GM12801 (cell line): ENCODE results near the gene BDKRB1.

Source experiments
- CTCF ChIP-seq: IDR thresholded peaks from one replicate; pipeline ENCODE4 v1.5.1; 2011; ENCODE audit warnings: control low read depth; ENCODE audit not compliant: insufficient read length; ENCODE audit errors: extremely low read depth

Gene BDKRB1

DNA sequence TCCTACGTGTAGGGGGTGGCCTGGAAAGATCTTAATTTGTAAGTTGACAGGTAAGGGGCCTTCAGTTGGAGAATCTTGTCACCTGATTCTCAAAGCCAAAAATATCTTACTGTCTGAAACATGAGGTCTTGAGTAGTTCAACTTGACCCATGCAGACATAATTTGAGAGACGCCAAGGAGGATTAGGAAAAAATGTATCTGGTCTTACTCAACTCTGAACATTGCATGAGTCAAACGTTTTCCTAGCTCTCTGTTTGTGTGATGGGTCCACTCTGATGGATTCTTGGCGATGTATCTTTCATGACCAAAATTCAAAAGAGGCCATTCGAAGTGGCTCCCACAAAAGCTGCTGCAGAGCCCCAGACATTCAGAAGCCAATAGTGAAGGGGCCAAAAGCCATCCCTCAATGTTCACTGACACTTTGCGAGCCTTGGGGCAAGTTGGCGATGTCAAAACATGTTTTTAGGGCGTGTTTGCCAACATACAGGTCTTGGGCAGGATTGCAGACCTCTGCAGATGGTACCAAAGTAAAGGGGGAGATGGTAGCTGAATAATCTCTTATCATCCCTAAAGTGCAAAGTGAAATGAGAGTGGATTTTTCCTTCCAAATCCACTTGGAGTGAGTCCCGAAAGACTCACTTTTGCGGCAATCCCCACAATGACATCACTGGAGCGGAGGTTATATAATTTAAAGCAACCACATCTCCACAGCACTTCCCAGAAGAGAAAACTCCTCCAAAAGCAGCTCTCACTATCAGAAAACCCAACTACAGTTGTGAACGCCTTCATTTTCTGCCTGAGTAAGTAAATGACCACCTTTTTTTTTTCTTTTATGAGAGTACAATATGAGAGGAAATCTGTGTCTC, at the start of gene BDKRB1:
Gene BDKRB1 (plus strand): TSS at position 710 of the 866 bp plus-strand sequence. CDS start 7,473 bp downstream, outside the sequence.
- no peak for TF ChIP-seq CTCF

- TF ChIP-seq CTCF = no peak
These were observed 49.5 kb upstream of the BDKRB1 start for GRCh38 chr14:96206461-96206860.

DNA sequence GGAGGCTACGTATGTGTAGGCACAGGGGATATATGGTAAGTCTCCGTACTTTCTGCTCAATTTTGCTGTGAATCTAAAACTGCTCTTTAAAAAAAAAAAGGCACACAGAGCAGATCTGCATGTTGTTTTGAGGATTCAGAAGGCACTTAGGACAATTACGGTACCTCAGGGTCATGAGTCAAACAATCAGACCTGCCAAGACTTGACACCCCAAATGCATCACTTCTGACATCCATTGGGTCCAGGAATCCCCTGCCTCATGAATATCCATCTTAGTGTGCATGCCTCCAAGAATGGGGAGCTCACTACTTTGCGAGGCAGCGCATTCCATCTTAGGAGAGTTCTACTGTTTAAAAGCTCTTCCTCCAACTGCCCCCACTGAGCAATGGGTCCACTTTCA, 48.3 kb upstream of the BDKRB1 start:
- TF ChIP-seq CTCF = no peak

- TF ChIP-seq CTCF = no peak
These were observed 47.3 kb upstream of the BDKRB1 start for GRCh38 chr14:96208739-96209138.

DNA sequence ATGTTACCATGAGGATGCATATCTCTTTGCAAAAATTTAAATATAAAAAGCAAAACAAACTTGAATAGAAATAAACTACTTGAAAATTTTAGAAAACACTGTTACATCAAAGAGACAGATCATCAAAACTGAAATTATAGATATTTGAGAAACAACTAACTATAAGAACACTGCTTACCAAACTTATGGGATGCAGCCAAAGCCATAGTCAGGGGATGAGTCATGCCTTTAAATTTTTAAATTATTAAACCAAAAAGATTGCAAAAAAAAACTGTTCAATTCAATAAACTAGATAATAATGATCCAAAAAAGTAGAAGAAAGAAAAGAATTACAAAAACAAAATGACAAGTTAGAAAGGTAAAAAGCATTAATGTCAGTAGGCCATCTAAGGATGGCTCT, 43.9 kb upstream of the BDKRB1 start:
- no peak for TF ChIP-seq CTCF

DNA sequence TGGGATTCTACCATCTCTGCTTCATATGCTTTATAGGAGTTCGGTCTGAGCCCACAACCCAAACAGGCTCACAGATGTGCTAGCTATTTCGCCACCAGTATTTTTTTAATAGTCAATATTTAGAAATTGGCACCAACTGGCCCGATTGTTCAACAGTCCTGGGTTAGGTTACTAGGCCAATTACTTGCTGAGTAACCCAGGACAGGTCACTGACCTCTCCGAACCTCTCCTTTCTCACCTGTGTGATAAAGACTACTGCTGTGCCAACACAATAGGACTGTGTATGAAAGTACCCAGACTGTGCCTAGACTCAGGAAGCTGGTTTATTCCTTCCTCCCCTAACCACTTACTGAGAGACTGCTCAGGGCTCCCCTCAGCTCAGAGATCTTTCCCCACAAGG, 43.1 kb upstream of the BDKRB1 start:
- TF ChIP-seq CTCF = no peak

DNA sequence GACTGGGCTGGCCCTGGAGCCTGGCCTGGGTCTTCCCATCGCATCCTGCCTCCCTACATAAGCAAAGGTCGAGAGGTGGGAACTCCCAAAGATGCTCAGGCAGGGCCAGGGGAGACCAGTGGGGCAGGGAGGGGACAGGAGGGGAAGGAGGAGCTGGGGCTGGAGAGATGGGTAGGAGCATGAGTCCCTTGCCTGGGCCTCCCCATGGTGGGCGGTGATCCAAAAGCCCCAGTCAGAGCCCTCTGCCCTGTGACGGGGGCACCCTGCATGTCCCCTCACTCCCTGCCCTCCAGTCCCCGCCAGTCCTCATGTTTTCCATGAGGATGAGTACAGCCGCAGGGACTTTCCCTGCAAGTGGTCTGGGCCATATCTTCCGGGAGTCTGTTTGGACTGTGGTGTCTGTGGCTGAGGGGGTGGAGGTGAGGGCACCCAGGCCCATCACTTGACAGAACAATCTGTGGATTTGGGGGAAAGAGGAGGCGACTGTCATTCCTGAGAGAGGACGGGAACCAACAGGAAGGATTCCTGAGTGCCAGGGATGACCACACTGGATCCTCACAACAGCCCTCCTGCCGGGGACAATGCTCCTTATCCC, 42.0 kb upstream of the BDKRB1 start:
- no peak for TF ChIP-seq CTCF
